Measurements from ENCODE around the gene RFX4.

DNA sequence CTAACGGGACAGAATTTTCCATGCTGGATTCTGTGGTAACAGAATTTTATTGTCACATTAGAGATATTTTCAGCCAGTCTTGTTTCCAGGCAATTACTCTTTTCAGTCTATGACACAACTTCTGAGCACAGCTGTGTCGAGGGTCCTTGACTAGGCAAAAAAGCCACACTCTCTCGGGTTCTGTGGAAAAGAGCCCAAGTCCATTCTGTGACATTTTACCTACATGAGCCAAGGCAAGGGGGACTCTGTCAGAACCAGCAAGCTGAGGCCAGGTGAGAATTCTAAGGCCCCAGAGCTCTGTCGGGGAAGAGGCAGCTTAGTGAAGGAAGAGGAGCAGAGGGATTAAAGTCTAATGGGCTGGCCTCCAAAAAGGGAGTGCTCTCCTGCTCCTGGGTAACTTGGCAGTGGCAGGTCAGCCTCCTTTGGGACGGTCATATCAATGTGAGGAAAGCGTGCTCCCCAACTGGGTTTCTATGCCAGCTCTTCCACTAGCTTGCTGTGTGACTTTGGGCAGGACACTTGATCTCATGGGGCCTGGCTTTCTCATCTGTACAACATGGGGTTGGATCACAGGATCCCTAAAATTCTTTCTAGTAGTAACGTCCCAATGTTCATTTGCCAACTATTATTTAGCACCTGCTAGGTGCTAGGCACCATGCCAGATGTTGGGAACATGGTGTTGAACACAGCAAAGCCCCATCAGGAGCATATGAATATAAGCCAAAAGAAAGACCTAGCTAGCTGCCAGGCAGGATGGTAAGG lies 175.7 kb downstream of the RFX4 start:
- TF ChIP-seq, protein P1, sequence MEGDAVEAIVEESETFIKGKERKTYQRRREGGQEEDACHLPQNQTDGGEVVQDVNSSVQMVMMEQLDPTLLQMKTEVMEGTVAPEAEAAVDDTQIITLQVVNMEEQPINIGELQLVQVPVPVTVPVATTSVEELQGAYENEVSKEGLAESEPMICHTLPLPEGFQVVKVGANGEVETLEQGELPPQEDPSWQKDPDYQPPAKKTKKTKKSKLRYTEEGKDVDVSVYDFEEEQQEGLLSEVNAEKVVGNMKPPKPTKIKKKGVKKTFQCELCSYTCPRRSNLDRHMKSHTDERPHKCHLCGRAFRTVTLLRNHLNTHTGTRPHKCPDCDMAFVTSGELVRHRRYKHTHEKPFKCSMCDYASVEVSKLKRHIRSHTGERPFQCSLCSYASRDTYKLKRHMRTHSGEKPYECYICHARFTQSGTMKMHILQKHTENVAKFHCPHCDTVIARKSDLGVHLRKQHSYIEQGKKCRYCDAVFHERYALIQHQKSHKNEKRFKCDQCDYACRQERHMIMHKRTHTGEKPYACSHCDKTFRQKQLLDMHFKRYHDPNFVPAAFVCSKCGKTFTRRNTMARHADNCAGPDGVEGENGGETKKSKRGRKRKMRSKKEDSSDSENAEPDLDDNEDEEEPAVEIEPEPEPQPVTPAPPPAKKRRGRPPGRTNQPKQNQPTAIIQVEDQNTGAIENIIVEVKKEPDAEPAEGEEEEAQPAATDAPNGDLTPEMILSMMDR (optimal IDR thresholded peaks at IDR 0.05 in 1 of 3, IDR thresholded peaks at IDR 0.05 in 1 of 3, conservative IDR thresholded peaks at IDR 0.05 in 1 of 3; ENCODE audit: extremely low read depth in 1 of 3, insufficient read depth in 2 of 3, low read length in 3 of 3) = no peak
- TF ChIP-seq EZH2 (IDR thresholded peaks at IDR 0.05; ENCODE audit: low read length) = no peak

All from keratinocyte (primary cell).